H1 (cell line): ENCODE data around the gene AFG1L. TPM values are rescaled to one million over a fixed set of nuclear protein-coding genes. Genes with fewer than 3 reads are reported as not detected.

Source experiments
- CTCF ChIA-PET: fragments of 300-600 bp; sonication (Branson Sonifier 250); formaldehyde crosslinking; loops from one replicate; lab custom pipeline; 2021; ENCODE audit not compliant: partially characterized antibody; lab: Charles Lee
- POLR2A ChIA-PET: fragments of 300-600 bp; sonication (Branson Sonifier 250); formaldehyde crosslinking; loops from one replicate; lab custom pipeline; 2021; ENCODE audit warnings: inconsistent platforms; ENCODE audit not compliant: partially characterized antibody; lab: Charles Lee
- DNase-seq, 2 experiments: peaks; one replicate each; pipeline versions ENCODE4 v3.0.0 to v3.0.0-alpha.2; 2010 to 2022; ENCODE audit warnings: low spot score in 2 of 2, low read depth in 1 of 2, mixed read lengths in 1 of 2
- FAIRE-seq: peaks from 2 replicates; lab custom pipeline; 2011; peaks lifted over from hg19 to GRCh38; lab: Jason Lieb, UNC
- H2AFZ ChIP-seq: 2 replicates; pipeline ENCODE4 v1.8.1; 2012; ENCODE audit warnings: low read length, inconsistent platforms
- H2AK5ac ChIP-seq: 2 replicates; pipeline ENCODE4 v1.6.1; 2013; ENCODE audit warnings: low read depth, low read length
- H2BK120ac ChIP-seq: replicated peaks from 2 replicates; pipeline ENCODE3; 2013; ENCODE audit warnings: low read depth, low read length, inconsistent platforms
- H2BK12ac ChIP-seq: 2 replicates; pipeline ENCODE4 v1.6.1; 2013; ENCODE audit warnings: low read depth, low read length
- H2BK15ac ChIP-seq: 2 replicates; pipeline ENCODE4 v1.6.1; 2013; ENCODE audit warnings: low read length
- H2BK20ac ChIP-seq: 2 replicates; pipeline ENCODE4 v1.6.1; 2013; ENCODE audit warnings: low read length
- H2BK5ac ChIP-seq: 2 replicates; pipeline ENCODE4 v1.6.1; 2013; ENCODE audit warnings: low read depth, low read length
- H3K14ac ChIP-seq: 2 replicates; pipeline ENCODE4 v1.6.1; 2013; ENCODE audit warnings: inconsistent platforms; ENCODE audit not compliant: insufficient read length
- H3K18ac ChIP-seq: 2 replicates; pipeline ENCODE4 v1.6.1; 2013; ENCODE audit warnings: low read length; ENCODE audit errors: extremely low read depth
- H3K23ac ChIP-seq: 2 replicates; pipeline ENCODE4 v1.6.1; 2013; ENCODE audit warnings: inconsistent platforms; ENCODE audit not compliant: insufficient read length
- H3K23me2 ChIP-seq: 2 replicates; pipeline ENCODE4 v1.6.1; 2013; ENCODE audit warnings: low read depth, low read length
- H3K27ac ChIP-seq: 2 replicates; pipeline ENCODE4 v1.6.1; 2011; ENCODE audit warnings: low read depth, low read length, inconsistent platforms
- H3K27me3 ChIP-seq, 4 experiments: replicated peaks in 1 of 4; 1 replicate in 1 of 4; 2 replicates in 3 of 4; pipeline versions ENCODE4 v1.6.1 to v1.8.1; 2011 to 2013; ENCODE audit warnings: low read length in 3 of 4, mild to moderate bottlenecking in 3 of 4, inconsistent platforms in 2 of 4, mixed read lengths in 2 of 4, moderate library complexity in 1 of 4; ENCODE audit not compliant: control insufficient read depth in 3 of 4, insufficient read depth in 3 of 4; ENCODE audit errors: extremely low read depth in 1 of 4
- H3K36me3 ChIP-seq, 4 experiments: 2 replicates each; pipeline versions ENCODE4 v1.6.1 to v1.8.1; 2011 to 2013; ENCODE audit warnings: mild to moderate bottlenecking in 4 of 4, low read length in 3 of 4, moderate library complexity in 2 of 4, control low read depth in 1 of 4, inconsistent platforms in 1 of 4; ENCODE audit not compliant: insufficient read depth in 4 of 4, control insufficient read depth in 2 of 4
- H3K4ac ChIP-seq: replicated peaks from 2 replicates; pipeline ENCODE3; 2013; ENCODE audit warnings: low read length, low read depth, mixed read lengths, inconsistent platforms; ENCODE audit not compliant: insufficient read length
- H3K4me1 ChIP-seq, 4 experiments: replicated peaks in 1 of 4; 1 replicate in 1 of 4; 2 replicates in 3 of 4; pipeline versions ENCODE4 v1.6.1 to v1.8.1; 2011 to 2013; ENCODE audit warnings: low read length in 3 of 4, inconsistent platforms in 2 of 4, mixed read lengths in 1 of 4; ENCODE audit not compliant: insufficient read depth in 4 of 4, control insufficient read depth in 3 of 4
- H3K4me2 ChIP-seq, 2 experiments: 2 replicates each; pipeline versions ENCODE4 v1.6.1 to v1.8.1; 2011 to 2013; ENCODE audit warnings: low read depth in 2 of 2, low read length in 2 of 2, control low read depth in 1 of 2, inconsistent platforms in 1 of 2, mild to moderate bottlenecking in 1 of 2; ENCODE audit not compliant: insufficient read depth in 1 of 2
- H3K4me3 ChIP-seq, 4 experiments: fragments of 200-600, 300-600 bp in 1 of 4; sonication (generic), shearing (Covaris generic), sonication (Bioruptor Twin) in 1 of 4; 2 replicates each; pipeline versions ENCODE4 v1.5.1 to v1.8.1; 2011 to 2016; ENCODE audit warnings: low read length in 4 of 4, low read depth in 3 of 4, control low read depth in 2 of 4, inconsistent platforms in 2 of 4, mild to moderate bottlenecking in 2 of 4, mixed read lengths in 1 of 4, moderate library complexity in 1 of 4; ENCODE audit not compliant: insufficient read depth in 2 of 4; ENCODE audit errors: extremely low read depth in 1 of 4
- H3K56ac ChIP-seq: replicated peaks from 2 replicates; pipeline ENCODE3; 2013; ENCODE audit warnings: low read depth, mild to moderate bottlenecking, mixed read lengths, low read length, inconsistent platforms; ENCODE audit not compliant: insufficient read length
- H3K79me1 ChIP-seq: 2 replicates; pipeline ENCODE4 v1.6.1; 2013; ENCODE audit warnings: low read depth, low read length, control low read depth
- H3K79me2 ChIP-seq, 2 experiments: 2 replicates each; pipeline versions ENCODE4 v1.6.1 to v1.8.1; 2012 to 2013; ENCODE audit warnings: low read length in 2 of 2, mild to moderate bottlenecking in 2 of 2, inconsistent platforms in 1 of 2; ENCODE audit not compliant: insufficient read depth in 2 of 2, control insufficient read depth in 1 of 2
- H3K9ac ChIP-seq, 4 experiments: replicated peaks in 1 of 4; 1 replicate in 1 of 4; 2 replicates in 3 of 4; pipeline versions ENCODE4 v1.6.1 to v1.8.1; 2011 to 2013; ENCODE audit warnings: low read depth in 3 of 4, low read length in 3 of 4, control low read depth in 2 of 4, mild to moderate bottlenecking in 2 of 4, moderate library complexity in 2 of 4, inconsistent platforms in 1 of 4; ENCODE audit errors: extremely low read depth in 1 of 4
- H3K9me3 ChIP-seq, 2 experiments: 2 replicates each; pipeline versions ENCODE4 v1.6.1 to v1.8.1; 2012 to 2013; ENCODE audit warnings: mild to moderate bottlenecking in 2 of 2, moderate library complexity in 2 of 2, control low read depth in 1 of 2, inconsistent platforms in 1 of 2, low read depth in 1 of 2, low read length in 1 of 2, mixed read lengths in 1 of 2; ENCODE audit not compliant: insufficient read depth in 2 of 2
- H4K20me1 ChIP-seq, 2 experiments: replicated peaks in 1 of 2; 2 replicates each; pipeline versions ENCODE3 to v1.8.1; 2011 to 2013; ENCODE audit warnings: inconsistent platforms in 2 of 2, low read length in 2 of 2, mild to moderate bottlenecking in 1 of 2; ENCODE audit not compliant: insufficient read depth in 2 of 2, control insufficient read depth in 1 of 2
- H4K5ac ChIP-seq: 2 replicates; pipeline ENCODE4 v1.6.1; 2013; ENCODE audit warnings: low read length, low read depth, mixed read lengths, inconsistent platforms; ENCODE audit not compliant: insufficient read length
- H4K8ac ChIP-seq: 2 replicates; pipeline ENCODE4 v1.8.0; 2013; ENCODE audit warnings: mild to moderate bottlenecking, moderate library complexity, low read length, inconsistent platforms; ENCODE audit not compliant: insufficient read depth; ENCODE audit errors: extremely low read depth
- H4K91ac ChIP-seq: replicated peaks from 2 replicates; pipeline ENCODE3; 2013; ENCODE audit warnings: low read length, mixed read lengths, inconsistent platforms; ENCODE audit not compliant: insufficient read length
- ASH2L ChIP-seq: fragments of 200-600, 300-600 bp; sonication (generic); IDR thresholded peaks from one replicate; pipeline ENCODE4 v1.7.1; 2017; ENCODE audit warnings: low read length
- ATF2 ChIP-seq: IDR thresholded peaks from 2 replicates; pipeline ENCODE4 v1.6.1; 2012; ENCODE audit warnings: low read length, inconsistent platforms
- KDM4A ChIP-seq: IDR thresholded peaks from one replicate; pipeline ENCODE4 v1.7.1; 2012; ENCODE audit warnings: low read depth, mild to moderate bottlenecking, moderate library complexity, low read length, inconsistent platforms; ENCODE audit not compliant: severe bottlenecking
- PHF8 ChIP-seq: fragments of 200-600 bp; sonication (generic); conservative IDR thresholded peaks from 2 replicates; pipeline ENCODE4 v1.7.1; 2012; ENCODE audit warnings: low read depth, mild to moderate bottlenecking, inconsistent platforms, low read length, moderate library complexity
- POLR2A ChIP-seq, 2 experiments: IDR thresholded peaks; 1 replicate in 1 of 2; 2 replicates in 1 of 2; pipeline ENCODE4 v1.6.1; 2011; ENCODE audit warnings: low read depth in 2 of 2, low read length in 2 of 2, mild to moderate bottlenecking in 2 of 2; ENCODE audit errors: control extremely low read depth in 1 of 2
- SIN3A ChIP-seq, 2 experiments: IDR thresholded peaks in 1 of 2; conservative IDR thresholded peaks in 1 of 2; 2 replicates each; pipeline ENCODE4 v1.6.1; 2011 to 2012; ENCODE audit warnings: low read length in 2 of 2, improper control_type of control experiment in 1 of 2, low read depth in 1 of 2, mild to moderate bottlenecking in 1 of 2
- TAF1 ChIP-seq: IDR thresholded peaks from 2 replicates; pipeline ENCODE4 v1.6.1; 2011; ENCODE audit warnings: mild to moderate bottlenecking, low read depth, low read length
- WGBS, 2 experiments: shearing (Covaris generic) in 1 of 2; methylation state at CpG; one replicate each; pipeline versions ENCODE4 v1.1.6 to v1.1.7; 2013 to 2015; ENCODE audit warnings: low lambda C conversion rate in 2 of 2, mixed read lengths in 2 of 2, inconsistent platforms in 1 of 2, low coverage in 1 of 2, missing lambda C conversion rate in 1 of 2; ENCODE audit not compliant: insufficient replicate concordance in 2 of 2, insufficient coverage in 1 of 2, insufficient read length in 1 of 2; ENCODE audit errors: extremely low coverage in 1 of 2, missing lambda C conversion rate in 1 of 2; 5-methylcytosine and 5-hydroxymethylcytosine counted together
- polyA plus RNA-seq, 7 experiments: library from polyadenylated mRNA; depleted of rRNA in 3 of 7; stranded (reverse) in 5 of 7; unstranded in 2 of 7; fragments of >200 nt in 5 of 7; fragments of 200-250 nt in 2 of 7; gene quantifications; 1 replicate in 5 of 7; 2 replicates in 1 of 7; 4 replicates in 1 of 7; pipeline versions ENCODE4 v1.2.1 to v1.2.3, GENCODE V29; 2011 to 2013; ENCODE audit warnings: missing spikeins in 2 of 7, mixed read lengths in 2 of 7
- total RNA-seq: library from RNA; stranded (reverse); fragmentation: NEBNext Ultra II Directional; extraction: Animal tissue kit (Norgen Biotek cat#: 25700); gene quantifications from 2 replicates; pipeline ENCODE4 v1.2.1, GENCODE V29; 2021

The AFG1L gene
- total and polyA plus RNA-seq, 2 of the 8 experiments (the other 6 are each of a cell fraction or from before 2014, with no cell fraction given): 0.98 to 5.7 TPM

DNA sequence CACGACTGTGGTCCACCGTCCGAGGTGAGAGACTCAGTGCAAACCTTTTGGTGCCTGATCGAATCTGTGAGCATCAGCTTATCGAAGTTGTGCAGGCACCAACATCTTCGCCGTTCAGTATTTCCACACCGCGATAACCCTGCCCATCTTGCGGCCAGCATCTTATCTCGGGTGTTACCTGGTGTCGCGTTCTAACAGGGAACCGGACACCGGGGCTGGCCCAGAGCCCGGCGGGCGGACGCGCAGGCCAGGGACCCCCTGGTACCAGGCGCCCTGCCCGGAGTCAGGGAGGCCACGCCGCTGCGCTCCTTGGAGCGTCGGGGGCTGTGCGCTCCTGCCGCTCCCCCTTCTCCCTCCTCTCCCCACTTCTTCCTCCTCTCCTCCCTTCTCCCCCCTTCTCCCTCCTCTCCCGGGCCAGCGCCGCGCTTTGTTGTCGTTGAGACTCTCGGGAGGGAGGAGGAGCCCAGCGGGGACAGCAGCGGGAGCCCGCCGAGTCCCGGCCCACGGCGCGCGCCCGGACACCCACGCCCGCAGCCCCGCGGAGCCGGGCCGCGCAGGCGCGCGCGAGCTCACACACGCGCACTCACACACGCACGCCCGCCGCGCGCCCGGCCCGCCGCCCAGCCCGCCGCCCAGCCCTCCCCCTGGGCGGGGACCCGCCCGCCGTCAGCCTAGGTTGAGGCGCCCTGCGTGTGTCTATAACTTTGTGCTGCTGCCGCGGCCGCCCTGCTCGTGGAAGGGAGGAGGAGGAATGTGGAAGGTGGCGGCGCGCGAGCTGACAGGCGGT is 264.4 kb downstream of the AFG1L start:
- Histone ChIP-seq H4K5ac (peak overlapping the region; percentile 18), H2BK20ac (no peak overlapping the region), H3K27me3 (peaks cover 0 to 23% (median 11%) of the 10 kb centered on the region in 4 experiments; a peak in 6 of 7 replicates), H3K4me1 (peaks cover 5 to 13% (median 7%) of the 10 kb centered on the region in 4 experiments), H2AFZ (peak overlapping the region; percentile 98), H2BK15ac (peak overlapping the region; percentile 83; the same call in 1 of the 2 replicates), H3K56ac (peak overlapping the region; percentile 65), H3K36me3 (no peaks in the 10 kb centered on the region), H2BK120ac (peak overlapping the region; percentile 5), H3K18ac (peak overlapping the region; percentile 81), H3K4ac (peak overlapping the region; percentile 27), H3K4me3 (peak overlapping the region; percentile 86 to 99 (median 92)), H3K23me2 (peaks cover 20% of the 10 kb centered on the region), H3K27ac (no peak overlapping the region), H2AK5ac (no peak overlapping the region), H3K23ac (no peak overlapping the region), H4K8ac (peak overlapping the region; percentile 53; the same call in 1 of the 2 replicates), H3K14ac (no peak overlapping the region), H4K20me1 (peaks cover 0 to 4% of the 10 kb centered on the region in 2 experiments), H3K9ac (peak overlapping the region; percentile 51 to 71 (median 66)), H2BK5ac (peak overlapping the region; percentile 78; the same call in 1 of the 2 replicates), H3K4me2 (peak overlapping the region; percentile 97 to 100), H3K9me3 (no peaks in the 10 kb centered on the region), H4K91ac (peak overlapping the region; percentile 44), H3K79me1 (no peaks in the 10 kb centered on the region), H3K79me2 (peaks cover 0 to 20% of the 10 kb centered on the region in 2 experiments; a peak in 3 of 4 replicates), H2BK12ac (peak overlapping the region; percentile 84)
- ChIA-PET CTCF (interaction anchor here (0.8 to 4.3 kb wide), 4 partner anchors 14 to 181 kb away, joined by 3 to 26 read pairs (median 3); no protein-coding TSS in a partner anchor), POLR2A (interaction anchor here (0.8 to 1.6 kb wide), 7 partner anchors 14 to 535 kb away, joined by 3 to 8 read pairs (median 4); partner anchors contain the start of genes ARMC2 and SESN1)
- 0% methylated on average over 25 of the region's 84 CpGs; no CpG with 5 or more reads in 1 of the 2 experiments for WGBS, 2 experiments
- peak in 1 of 2 experiments; percentile 82 for DNase-seq
- no peak for FAIRE-seq
- peak in 1 of 2 experiments; percentile 41; a peak in 1 of 4 replicates for TF ChIP-seq SIN3A (conservative IDR thresholded peaks at IDR 0.05 in 1 of 2, IDR thresholded peaks at IDR 0.05 in 1 of 2; ENCODE audit: low read depth in 1 of 2, low read length in 2 of 2)
- no peak for TF ChIP-seq POLR2A (IDR thresholded peaks at IDR 0.05; ENCODE audit: control extremely low read depth in 1 of 2, low read depth in 2 of 2, low read length in 2 of 2)
- TF ChIP-seq KDM4A: peak; percentile 94
- peak; percentile 45 for TF ChIP-seq ASH2L
- 0 out of 2 replicates have a peak, but pooled peaks have one; percentile 23 for TF ChIP-seq TAF1
- peak; percentile 31 for TF ChIP-seq PHF8
- no peak for TF ChIP-seq ATF2
